OCI-LY7 (cell line): ENCODE data around the gene C14orf93. TPM values are rescaled to one million over a fixed set of nuclear protein-coding genes. Genes with fewer than 3 reads are reported as not detected.

ENCODE experiments used
- BruUV-seq: library from RNA; stranded (reverse); fragments of 400-500 nt; replicated peaks from 2 replicates; lab custom pipeline; 2021; lab: Mats Ljungman, UMichigan
- CTCF ChIA-PET: fragments of 300-600 bp; sonication (Branson Sonifier 250); formaldehyde crosslinking; loops from one replicate; lab custom pipeline; 2022; ENCODE audit warnings: antibody characterized with exemption; ENCODE audit not compliant: unreplicated experiment; lab: Charles Lee
- POLR2A ChIA-PET: fragments of 300-600 bp; sonication (Branson Sonifier 250); formaldehyde crosslinking; loops from one replicate; lab custom pipeline; 2022; ENCODE audit warnings: antibody characterized with exemption; lab: Charles Lee
- DNase-seq: peaks from one replicate; pipeline ENCODE4 v3.0.0-alpha.2; 2015; ENCODE audit warnings: low spot score
- H2AFZ ChIP-seq: fragments of 200-600 bp; sonication (generic), shearing (Covaris generic); 2 replicates; pipeline ENCODE4 v1.6.1; 2014; ENCODE audit warnings: mild to moderate bottlenecking, antibody characterized with exemption, low read length, moderate library complexity
- H3K27ac ChIP-seq: fragments of 200-600 bp; sonication (generic); 2 replicates; pipeline ENCODE4 v1.5.1; 2014; ENCODE audit warnings: mixed run types, low read depth, mild to moderate bottlenecking, moderate library complexity, low read length, inconsistent platforms; ENCODE audit not compliant: poor library complexity, severe bottlenecking
- H3K36me3 ChIP-seq: fragments of 200-600 bp; sonication (generic); 2 replicates; pipeline ENCODE4 v1.6.1; 2014; ENCODE audit warnings: mild to moderate bottlenecking, antibody characterized with exemption, low read length, moderate library complexity, mixed read lengths; ENCODE audit not compliant: insufficient read depth
- H3K4me1 ChIP-seq: fragments of 200-600 bp; sonication (generic); 2 replicates; pipeline ENCODE4 v1.5.1; 2014; ENCODE audit warnings: mild to moderate bottlenecking, low read length; ENCODE audit not compliant: insufficient read depth, poor library complexity, severe bottlenecking
- H3K4me2 ChIP-seq: fragments of 200-600 bp; sonication (generic); 2 replicates; pipeline ENCODE4 v1.6.1; 2014; ENCODE audit warnings: mild to moderate bottlenecking, low read length
- H3K4me3 ChIP-seq: fragments of 200-600 bp; sonication (generic); 2 replicates; pipeline ENCODE4 v1.5.1; 2014; ENCODE audit warnings: mild to moderate bottlenecking, low read depth, low read length; ENCODE audit not compliant: poor library complexity, severe bottlenecking
- H3K79me2 ChIP-seq: fragments of 200-600 bp; sonication (generic); 2 replicates; pipeline ENCODE4 v1.6.1; 2016; ENCODE audit warnings: low read depth, mild to moderate bottlenecking, low read length, moderate library complexity, mixed read lengths; ENCODE audit not compliant: insufficient read depth
- H3K9me2 ChIP-seq: fragments of 200-600 bp; sonication (generic); 2 replicates; pipeline ENCODE4 v1.6.1; 2016; ENCODE audit warnings: mild to moderate bottlenecking, low read length, mixed read lengths; ENCODE audit not compliant: insufficient read depth
- H3K9me3 ChIP-seq: fragments of 200-600 bp; sonication (generic); 2 replicates; pipeline ENCODE4 v1.6.1; 2014; ENCODE audit warnings: mild to moderate bottlenecking, mixed run types, low read length, mixed read lengths
- H4K20me1 ChIP-seq: fragments of 200-600 bp; sonication (generic); 2 replicates; pipeline ENCODE4 v1.6.1; 2014; ENCODE audit warnings: mild to moderate bottlenecking, antibody characterized with exemption, low read length, moderate library complexity, mixed read lengths; ENCODE audit not compliant: insufficient read depth
- CTCF ChIP-seq: fragments of 200-600 bp; sonication (generic); conservative IDR thresholded peaks from 2 replicates; pipeline ENCODE4 v1.5.1; 2014; ENCODE audit warnings: mild to moderate bottlenecking, antibody characterized with exemption, low read length, moderate library complexity, mixed read lengths
- EZH2phosphoT487 ChIP-seq: fragments of 200-600 bp; sonication (generic); IDR thresholded peaks from 2 replicates; pipeline ENCODE4 v1.6.1; 2018; ENCODE audit warnings: low read depth, borderline replicate concordance, mild to moderate bottlenecking, mixed run types, antibody characterized with exemption, low read length, moderate library complexity, mixed read lengths
- intact Hi-C: fragments of 100-400 bp; cut with micrococcal nuclease; formaldehyde crosslinking; loops from one replicate; pipeline ENCODE4 v1.10.0; 2022; ENCODE audit not compliant: unreplicated experiment
- total RNA-seq, 2 experiments: library from RNA; depleted of rRNA in 1 of 2; stranded (reverse); fragments of >200 nt in 1 of 2; shearing (Covaris generic) in 1 of 2; gene quantifications; 2 replicates each; pipeline ENCODE4 v1.2.3, GENCODE V29; 2014 to 2022

C14orf93 gene
- total RNA-seq, 2 experiments from 2014 or later: 15.2 to 17.9 TPM

GRCh38 chr14:23008831-23009230, 1.1 kb downstream of the C14orf93 start:
- ChIA-PET CTCF (interaction anchor here (0.8 to 1.0 kb wide), 2 partner anchors 23 to 49 kb away, joined by 3 to 4 read pairs; no protein-coding TSS in a partner anchor), POLR2A (interaction anchor here (0.7 to 3.6 kb wide), 4 partner anchors 13 to 136 kb away, joined by 3 to 41 read pairs (median 4); no protein-coding TSS in a partner anchor)
- Histone ChIP-seq H3K4me1 (peaks cover 44% of the 10 kb centered on the region), H3K4me3 (peak overlapping the region; percentile 68), H3K79me2 (peaks cover 32% of the 10 kb centered on the region; the same call in 1 of the 2 replicates), H3K4me2 (peak overlapping the region; percentile 100), H3K27ac (peak overlapping the region; percentile 82), H3K9me3 (no peaks in the 10 kb centered on the region), H3K9me2 (no peaks in the 10 kb centered on the region), H4K20me1 (no peaks in the 10 kb centered on the region), H2AFZ (peak overlapping the region; percentile 39; the same call in 1 of the 2 replicates), H3K36me3 (no peaks in the 10 kb centered on the region)
- intact Hi-C loops: loop anchor here (5.0 kb wide), 3 partner anchors 137 to 452 kb away; partner anchors contain the start of genes LRP10 and PPP1R3E
- DNase-seq: peak; percentile 61
- no TSS peak for BruUV-seq
- TF ChIP-seq EZH2phosphoT487: no peak
- no peak for TF ChIP-seq CTCF

- TF ChIP-seq EZH2phosphoT487 (no peak), CTCF (peak; percentile 47)
- peak overlapping the region; percentile 82 for H3K27ac ChIP-seq
- H3K4me1 ChIP-seq: peaks cover 44% of the 10 kb centered on the region
- H3K79me2 ChIP-seq: peaks cover 32% of the 10 kb centered on the region; the same call in 1 of the 2 replicates
- H3K36me3 ChIP-seq: no peaks in the 10 kb centered on the region
- peak overlapping the region; percentile 80 for H3K4me3 ChIP-seq
- peak overlapping the region; percentile 100 for H3K4me2 ChIP-seq
- intact Hi-C loops: loop anchor here (1.0 to 5.0 kb wide), 6 partner anchors 29 to 449 kb away; partner anchors contain the start of genes LRP10, PPP1R3E and PRMT5
- no peaks in the 10 kb centered on the region for H3K9me2 ChIP-seq
- BruUV-seq: no TSS peak
- ChIA-PET POLR2A (interaction anchor here (0.6 to 3.6 kb wide), 26 partner anchors 8 to 1619 kb away, joined by 3 to 41 read pairs (median 5); partner anchors contain the start of genes ACIN1, C14orf119, HAUS4 and OXA1L), CTCF (interaction anchor here (0.6 to 2.2 kb wide), 9 partner anchors 9 to 417 kb away, joined by 3 to 16 read pairs (median 4); partner anchors contain the start of genes OXA1L and RBM23)
- H3K9me3 ChIP-seq: no peaks in the 10 kb centered on the region
- no peaks in the 10 kb centered on the region for H4K20me1 ChIP-seq
- peak; percentile 98 for DNase-seq
- peak overlapping the region; percentile 90 for H2AFZ ChIP-seq
Measured at GRCh38 chr14:23006544-23007419, 3.2 kb downstream of the C14orf93 start.
